ENCODE measurements around the gene CTNNBIP1.
A peak's percentile ranks its signal among the peaks of the same experiment; 100 is the strongest.

CTNNBIP1 gene

DNA sequence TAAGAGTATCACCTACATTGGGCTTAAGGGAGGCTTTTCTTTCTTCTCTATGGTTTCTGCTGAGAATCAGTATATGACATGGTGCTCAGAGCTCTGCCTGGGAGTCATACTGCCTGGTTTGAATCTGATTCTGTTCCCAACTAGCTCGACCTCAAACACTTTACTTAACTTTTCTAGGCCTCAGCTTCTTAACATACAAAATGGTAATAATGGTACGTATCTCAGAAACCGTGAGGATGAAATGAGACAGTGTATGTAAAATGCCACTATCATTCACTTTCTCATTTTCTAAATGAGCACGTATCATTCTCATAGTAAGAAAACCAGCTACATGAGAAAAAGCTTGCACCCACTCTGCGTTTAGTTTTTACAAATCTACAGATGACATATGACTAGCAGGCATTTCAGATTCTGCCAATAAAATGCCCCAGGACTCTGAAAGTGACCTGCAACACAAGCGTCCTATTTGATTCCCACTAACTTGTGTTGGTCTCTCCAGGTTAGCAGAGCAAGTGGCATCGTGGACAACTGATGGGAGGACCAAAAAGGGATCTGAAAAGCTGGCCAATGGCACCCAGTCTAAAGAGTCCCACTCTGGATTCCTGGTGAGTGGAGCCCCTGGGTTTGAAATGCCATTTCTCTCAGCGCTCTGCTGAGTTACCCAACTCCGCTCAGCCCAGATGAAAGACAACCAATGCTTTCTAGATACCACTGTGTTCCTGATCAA, 6.1 kb downstream of the CTNNBIP1 start:
- peak; percentile 22 for DNase-seq

DNA sequence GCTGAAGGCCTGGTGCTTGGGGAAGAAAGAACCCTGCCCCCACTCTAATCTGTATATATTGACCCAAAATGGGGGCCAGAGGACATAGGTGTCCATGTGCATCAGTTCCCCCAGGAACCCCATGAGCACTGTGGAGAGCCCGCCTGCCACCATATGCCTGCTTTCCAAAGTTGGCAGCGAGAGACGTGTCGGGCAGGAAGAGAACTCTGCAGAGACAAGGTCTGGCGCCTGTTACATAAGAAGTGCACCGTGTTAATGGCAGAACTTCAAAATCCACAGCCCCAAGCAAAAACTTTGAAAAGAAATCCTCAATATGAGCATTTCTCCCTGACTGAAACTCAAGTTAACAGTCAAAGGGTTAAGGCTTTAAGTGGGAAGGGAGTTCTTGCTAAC, 8.0 kb downstream of the CTNNBIP1 start:
- no peak for DNase-seq

DNA sequence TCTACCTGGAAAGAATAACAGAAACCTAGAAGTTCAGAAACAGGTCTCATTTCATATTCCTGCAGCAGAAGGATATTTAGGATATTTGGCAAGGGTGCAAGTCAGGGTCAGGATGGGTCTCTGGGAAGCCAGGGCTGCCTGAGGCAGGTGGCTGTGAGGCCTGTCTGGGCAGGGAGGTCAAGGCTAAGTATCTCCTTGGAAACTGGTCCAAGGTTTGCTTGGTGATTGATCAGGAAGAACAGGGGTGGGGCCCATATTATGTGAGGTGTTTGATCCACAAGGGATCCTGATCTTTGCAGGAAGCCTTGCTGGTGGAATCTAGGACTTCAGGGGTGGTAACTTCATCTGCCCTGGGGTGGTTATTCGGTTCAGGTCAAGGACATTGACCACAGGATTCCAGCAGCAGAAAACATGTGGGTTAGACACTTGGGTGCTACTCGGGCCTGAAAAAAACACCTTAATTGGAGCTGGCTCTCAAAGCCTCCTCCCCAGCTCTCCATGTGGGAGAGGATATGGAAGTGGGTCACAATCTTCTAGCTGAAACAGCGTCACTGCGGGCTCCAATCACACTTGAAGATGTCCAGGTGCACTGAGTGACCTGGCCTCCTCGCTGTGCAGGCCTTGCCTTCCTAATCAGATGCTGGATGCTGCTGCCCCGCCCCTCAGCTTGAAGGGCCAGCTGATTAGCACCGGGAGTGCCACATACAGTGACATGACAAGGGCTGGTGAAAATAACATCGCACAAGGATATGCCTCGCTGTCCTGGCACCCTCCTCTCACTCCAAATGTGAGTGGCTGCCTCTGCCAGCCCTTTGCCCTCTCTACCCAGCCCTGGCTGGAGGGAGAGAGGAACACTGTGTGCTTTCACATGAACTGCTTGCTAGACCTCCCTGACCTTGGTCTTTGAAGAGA, 8.7 kb downstream of the CTNNBIP1 start:
- DNase-seq, result no peak

DNA sequence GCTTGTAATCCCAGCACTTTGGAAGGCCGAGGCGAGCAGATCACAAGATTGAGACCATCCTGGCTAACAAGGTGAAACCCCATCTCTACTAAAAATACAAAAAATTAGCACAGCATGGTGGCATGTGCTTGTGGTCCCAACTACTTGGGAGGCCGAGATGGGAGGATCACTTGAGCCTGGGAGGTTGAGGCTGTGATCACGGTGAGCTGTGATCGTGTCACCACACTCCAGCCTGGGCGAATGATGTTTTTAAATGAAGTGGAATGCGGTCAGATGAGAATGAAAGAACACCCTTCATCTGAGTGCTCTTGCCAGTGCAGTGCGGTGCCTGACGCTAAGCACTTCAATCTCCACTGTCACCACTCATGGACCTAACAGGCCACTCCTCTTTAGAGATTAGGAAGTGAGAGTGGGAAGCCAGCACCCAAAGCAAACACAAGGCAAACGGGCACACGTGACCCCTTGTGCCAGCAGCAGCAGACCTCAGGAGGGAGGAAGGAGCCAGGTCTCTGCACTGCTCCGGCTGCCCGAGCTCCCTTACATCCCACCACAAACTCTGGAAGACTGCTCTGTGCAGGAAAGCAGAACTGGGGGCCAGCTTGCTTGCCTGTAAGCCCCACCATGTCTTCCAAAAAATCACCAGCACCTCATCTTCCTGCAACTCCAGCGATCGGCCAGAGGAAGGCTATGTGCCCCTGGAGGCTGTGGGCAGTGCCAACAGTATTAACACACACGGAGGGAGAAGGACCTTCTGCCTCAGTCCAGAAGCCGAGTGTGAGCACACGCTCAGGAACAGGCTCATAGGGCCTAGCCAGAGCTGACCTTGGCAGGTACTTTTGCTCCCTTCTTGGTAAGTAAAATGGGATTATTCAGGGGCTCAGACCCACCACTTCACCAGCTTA, 9.7 kb downstream of the CTNNBIP1 start:
- DNase-seq, result no peak

DNA sequence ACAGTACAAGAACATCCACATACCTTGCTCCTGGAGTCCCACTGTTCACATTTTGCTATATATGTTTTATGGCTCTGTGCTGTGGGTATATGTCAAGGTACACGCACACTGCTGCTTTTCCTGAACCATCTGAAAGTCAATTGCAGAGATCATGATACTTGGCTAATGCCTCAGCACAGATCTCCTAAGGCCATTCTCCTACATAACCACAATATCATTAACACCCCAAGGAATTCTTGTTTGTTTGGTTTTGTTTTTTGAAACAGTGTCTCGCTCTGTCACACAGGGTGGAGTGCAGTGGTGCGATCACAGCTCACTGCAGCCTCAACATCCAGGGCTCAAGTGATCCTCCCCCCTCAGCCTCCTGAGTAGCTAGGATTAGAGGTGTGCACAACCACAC, 16.0 kb downstream of the CTNNBIP1 start:
- no peak for DNase-seq

DNA sequence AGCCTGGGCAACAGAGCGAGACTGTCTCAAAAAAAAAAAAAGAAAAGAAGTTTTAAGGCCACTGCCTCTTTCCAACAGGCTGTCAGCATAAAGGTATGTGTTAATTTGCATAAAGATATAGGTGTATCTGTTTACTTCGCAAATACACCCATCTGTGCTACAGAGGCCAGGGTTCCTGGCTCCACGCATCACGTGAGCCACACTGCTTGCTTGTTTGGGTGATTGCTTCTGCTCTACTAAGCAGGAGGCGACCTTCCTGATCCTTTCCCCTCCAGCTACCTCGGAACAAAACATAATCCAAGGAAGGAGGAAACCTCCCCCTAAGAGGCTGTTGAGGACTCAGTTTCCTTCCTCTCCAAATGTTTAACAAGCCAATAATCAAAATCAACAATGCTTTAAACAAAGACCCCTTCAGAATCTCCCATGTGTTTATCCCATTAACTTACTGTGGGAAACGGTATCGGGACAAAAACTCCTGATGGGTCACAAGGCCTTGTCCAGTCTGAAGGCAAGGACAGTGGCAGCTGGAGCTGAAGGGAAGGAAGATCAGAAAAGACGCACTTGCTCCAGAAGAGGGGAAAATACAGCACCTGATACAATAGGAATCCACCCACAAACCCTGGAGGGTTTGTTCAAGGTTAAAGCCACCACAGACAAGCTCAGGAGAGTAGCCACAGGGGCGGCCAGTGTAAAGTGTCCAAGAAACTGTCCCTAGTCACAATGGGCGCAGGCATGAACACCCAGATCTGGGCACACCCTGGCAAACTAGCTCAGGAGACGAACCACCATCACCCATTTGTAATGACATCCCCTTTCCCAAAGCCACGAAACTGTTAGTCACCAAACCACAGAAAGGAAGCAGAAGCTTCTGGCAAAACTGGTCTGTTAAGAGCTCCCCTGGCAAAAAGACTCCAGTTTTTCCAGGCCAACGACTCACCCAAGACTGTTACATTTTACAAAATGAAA, 17.2 kb downstream of the CTNNBIP1 start:
- no peak for DNase-seq

DNA sequence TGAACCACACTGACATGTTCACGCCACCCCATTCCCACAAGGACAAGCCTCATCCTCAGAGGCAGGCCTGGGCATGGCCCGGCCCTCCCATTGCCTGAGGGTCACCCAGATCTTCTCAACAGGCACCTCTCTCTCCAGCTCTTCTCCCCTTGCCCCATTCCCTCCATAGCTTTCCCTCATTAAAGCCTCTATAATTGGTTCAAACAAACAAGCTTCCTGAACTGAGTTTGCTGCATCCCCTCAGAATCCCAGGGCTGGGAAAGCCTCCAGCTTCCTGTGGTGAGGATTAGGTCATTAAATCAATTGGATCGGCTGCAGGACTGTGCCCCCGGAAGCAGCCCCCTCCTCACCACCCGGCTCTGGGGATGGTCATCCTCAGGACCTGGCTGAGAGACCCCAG, 18.9 kb downstream of the CTNNBIP1 start:
- DNase-seq, result no peak

DNA sequence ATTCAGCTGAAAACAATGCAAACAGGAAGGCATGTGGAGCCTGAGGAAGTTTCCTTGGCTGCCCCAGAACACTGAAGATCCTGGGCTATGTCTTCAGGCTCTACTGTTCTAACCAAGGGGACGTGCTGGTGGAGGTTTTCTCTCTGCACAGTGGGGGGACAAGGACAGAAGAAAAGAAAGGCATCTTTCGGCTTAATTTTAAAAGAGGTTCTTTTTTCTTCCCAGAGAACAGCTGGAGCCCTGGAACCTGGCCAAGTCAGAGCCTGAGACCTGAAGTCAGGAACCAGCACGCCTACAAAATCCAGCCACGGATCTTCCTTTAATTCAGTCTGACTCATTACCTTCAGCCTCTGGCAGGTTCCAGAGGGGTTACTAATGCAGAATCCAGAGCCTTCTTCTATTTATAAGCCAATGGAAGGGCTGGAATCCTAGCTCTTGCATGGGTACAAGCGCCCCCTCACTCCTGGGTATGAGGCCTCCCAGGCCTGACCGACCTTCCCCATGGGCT, 19.8 kb downstream of the CTNNBIP1 start:
- DNase-seq, result no peak

DNA sequence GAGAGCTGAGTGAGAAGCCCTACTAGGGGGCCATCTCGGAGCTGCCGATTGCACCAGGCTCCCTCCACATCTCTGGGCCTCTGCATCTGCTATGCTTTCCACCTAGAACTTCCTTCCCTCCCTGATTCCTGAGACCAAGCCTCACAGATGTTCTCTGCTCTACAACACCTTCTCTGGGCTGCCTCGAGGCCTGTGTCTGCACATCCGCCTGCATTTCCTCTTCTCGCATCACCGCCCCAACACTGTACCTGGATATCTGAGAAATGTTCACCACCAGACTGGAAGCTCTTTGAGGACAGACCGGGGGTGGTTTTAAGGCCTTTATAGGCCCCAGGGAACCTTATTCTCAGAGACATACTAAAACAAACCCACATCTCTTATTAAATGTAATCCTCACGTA, 20.7 kb downstream of the CTNNBIP1 start:
- no peak for DNase-seq

DNA sequence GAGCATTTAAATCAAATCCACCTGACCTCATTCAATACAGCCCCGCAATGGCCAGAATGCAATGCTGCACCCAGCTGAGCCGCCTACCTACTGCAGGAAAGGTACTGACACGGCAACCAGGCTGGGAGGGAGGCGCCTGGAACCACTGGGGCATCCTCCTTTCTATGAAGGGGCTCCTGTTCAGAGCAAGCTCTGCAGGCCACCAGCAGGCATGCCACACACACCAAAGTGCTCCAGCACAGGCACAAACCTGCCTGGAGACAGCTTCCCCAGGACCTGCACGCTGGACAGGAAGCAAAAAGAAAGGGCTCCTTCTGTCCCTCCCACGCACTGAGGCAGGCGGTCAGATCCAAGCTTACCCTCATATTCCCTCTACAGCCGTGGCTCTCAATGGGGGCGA, 21.2 kb downstream of the CTNNBIP1 start:
- no peak for DNase-seq

DNA sequence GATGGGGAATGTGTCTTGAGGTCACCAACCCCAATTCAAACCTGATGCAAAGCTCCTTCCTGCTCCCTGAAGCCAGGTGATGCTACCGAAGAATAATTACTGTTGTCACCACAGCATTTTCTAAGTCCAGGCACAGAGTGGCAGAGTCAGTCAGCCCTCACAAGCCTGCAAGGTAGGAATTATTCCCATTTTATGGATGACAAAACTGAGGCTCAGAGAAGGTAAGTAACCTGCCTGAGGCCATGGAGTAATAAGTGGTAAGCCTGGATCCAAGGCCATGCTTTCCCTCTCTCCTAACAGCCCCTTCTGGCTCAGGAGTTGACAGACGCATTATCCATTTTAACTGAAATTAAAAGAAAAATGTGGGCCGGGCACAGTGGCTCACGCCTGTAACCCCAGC, 23.0 kb downstream of the CTNNBIP1 start:
- DNase-seq, result no peak

DNA sequence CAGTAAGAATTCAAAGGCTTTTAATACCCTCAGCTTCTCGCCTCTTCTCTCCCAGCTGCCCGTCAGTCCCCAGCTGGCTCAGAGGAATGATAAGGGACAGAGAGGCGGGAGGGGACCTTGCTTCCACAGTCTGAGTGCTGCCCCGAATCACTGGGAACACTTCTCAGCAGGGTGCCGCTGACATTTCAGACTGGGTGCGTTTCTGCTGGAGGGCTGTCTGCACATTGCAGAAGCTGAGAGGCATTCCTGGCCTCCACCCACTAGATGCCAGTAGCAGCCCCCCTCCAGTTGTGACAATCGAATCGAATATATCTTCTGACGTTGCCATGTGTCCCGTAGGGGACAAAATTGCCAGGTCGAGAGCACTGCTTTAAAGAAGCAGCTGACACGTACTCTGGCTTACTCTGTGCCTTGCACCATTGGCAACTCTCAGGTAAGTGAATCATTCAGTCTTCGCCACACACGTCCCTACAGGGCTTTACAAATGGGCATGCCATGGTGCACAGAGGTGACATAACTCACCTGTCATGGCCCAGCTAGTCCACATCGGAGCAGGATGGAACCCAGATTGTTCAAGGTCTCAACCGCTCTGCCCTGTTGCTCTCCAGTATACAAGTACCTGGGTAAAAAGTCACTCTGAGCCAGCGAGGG, 23.9 kb downstream of the CTNNBIP1 start:
- DNase-seq, result no peak

DNA sequence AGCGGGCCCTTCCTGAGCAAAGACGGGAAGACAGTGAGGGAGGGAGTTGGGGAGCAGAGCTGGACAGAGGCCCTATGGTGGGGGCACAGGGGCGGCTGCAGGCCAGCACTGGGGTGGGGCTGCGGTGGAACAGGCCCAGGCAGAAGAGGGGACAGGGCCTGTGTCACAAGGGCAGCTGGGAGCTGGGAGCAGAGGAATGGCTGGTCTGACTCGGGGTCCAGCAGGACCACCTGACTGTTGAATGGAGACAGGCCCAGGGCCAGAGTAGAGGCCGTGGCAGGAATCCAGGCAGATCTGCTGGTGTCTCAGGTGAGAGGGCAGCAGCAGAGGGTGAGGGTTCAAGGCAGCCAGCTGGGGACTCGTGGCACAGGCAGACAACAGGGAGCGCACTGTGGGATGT, 25.3 kb downstream of the CTNNBIP1 start:
- DNase-seq, result no peak

DNA sequence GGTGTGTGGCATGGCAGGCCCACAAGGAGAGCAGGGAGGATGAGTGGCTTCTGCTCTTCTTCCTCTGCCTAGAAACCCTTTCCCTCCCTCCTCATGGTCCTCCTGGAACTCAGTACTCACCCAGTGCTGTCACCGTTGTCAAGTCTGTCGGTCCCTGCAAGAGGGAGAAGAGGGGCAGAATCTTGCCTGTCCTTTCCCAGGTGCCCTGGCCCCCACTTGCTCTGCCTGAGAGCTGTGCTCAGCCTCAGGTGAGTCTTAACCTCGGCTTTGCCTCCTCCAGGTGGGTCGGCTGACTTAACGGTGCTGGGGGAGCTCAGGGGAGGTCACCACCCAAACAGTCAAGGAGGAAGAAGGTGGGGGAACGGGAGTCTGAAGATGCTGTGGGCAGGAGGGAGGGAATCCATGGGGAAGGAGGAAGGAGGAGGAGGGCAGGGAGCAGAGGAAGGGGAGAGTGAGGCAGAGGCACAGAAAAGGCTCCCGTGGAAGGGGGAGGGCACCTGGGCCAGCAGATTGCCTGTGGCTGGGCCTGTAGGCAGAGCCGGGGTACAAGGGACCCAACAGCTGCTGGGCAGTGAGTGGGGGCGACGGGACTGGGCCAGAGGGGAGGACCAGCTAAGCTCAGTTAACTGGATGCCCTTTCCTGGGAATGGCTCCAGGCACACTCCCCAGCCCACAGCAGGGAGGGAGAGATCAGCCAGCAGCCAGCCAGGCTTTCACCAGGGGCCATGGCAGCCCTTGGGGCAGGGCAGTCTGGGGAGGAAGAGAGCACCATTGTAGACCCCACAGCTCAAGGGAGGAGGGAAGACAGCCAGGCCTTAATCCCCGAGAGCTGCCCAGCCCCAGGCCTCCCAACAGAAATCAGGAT, 26.3 kb downstream of the CTNNBIP1 start:
- DNase-seq, result no peak

DNA sequence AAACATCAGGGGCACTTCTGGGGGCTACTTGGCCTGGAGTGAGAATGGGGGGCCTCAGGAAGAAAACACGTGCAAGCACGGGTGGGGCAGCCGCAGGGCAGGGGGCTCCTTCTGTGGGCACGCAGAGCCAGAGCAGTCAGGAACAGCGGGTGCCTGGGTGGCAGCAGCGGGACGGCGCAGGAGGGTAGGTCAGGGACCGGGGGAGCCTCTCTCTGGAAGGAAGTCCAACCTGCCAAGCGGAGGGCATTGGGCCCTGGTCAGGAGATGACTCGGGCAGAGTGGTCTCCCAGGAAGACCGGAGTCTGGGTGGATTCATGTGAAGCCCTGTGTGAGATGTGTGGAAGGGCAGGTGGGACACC, 27.1 kb downstream of the CTNNBIP1 start:
- DNase-seq, result no peak

DNA sequence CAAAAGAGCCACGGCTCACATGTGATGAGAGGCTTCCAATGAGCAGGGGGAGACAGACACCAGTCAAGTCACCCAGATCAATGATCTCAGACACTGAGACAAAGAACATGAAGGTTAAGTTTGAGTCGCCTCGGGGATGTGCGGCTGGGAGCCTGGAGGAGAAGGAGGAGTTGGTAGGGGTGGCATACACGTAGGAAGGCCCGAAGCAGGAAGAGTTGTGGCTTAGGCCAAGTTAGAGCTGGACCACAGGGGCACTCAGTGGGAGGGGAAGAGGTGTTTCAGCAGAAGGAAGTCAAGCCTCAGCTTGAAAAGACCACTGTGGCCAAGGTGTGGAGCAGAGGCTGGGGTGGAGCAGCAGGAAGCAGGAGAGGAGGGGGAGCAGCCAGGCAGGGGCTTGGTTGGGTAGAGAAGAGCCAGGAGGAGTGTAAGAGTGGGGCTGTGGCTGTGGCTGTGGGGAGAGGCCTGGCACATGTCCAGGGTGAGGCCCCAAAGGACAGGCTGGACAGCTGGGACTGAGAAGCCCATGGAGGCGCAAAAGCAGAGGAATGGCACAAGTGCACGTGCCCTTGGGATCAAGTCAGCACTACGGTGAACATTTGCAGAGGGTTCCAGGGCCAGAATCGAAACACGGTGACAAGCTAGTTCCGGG, 27.6 kb downstream of the CTNNBIP1 start:
- no peak for DNase-seq

DNA sequence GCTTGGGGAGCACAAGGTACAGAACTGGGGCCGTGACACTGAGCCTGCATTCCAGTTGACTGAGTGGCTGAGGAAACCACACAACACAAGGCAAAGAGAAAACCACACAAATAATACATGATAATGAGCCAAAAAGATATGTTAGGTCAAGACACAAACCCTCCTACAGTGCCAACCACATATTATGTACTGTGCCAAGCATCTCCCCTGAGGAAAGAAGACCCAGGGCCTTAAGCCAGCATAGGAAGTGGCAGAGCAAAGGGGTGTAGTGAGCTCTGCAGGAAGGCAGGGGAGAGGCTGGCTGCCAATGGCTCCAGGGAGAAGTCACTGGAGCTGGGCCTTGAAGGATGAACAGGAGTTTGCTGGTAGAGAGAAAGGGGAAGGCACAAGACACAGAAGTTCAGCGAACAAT, 28.2 kb downstream of the CTNNBIP1 start:
- no peak for DNase-seq

DNA sequence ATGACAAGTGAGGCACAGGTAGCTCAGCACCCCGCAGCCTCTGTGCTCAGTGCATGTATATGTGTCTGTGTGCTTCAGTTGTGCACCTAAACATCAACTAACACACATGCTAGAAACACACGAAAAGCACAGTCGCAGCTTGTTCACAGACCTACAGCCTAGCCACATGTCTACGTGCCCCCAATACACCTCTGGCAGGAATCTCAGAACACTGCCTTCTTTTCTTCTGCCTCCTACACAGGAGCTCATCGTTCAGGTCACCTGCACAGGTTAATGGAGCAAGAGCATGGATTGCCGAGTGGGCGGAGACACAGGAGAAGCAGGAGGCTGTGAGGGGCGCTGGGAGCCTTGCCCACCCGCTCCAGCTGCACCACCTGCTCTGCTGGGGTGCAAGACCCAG, 31.7 kb downstream of the CTNNBIP1 start:
- DNase-seq, result no peak

DNA sequence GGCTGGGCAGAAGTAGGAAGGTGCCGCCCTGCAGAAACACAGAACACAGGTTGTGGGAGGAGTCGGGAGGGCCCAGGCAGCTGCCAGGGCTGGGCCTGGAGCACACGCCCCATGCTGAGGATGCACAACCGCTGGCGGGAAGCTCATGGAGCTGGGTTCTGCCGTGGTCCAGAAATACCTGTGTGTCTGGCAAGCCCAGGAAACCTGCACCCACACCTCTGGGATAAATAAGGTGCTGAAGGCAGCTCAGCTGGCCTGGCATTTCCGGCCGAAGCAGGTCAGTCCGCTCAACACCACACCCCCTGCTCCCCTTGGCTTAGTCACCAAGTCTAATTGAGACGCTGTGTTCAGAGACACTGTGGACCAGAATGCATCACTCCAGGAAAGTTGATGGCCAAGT, 32.1 kb downstream of the CTNNBIP1 start:
- DNase-seq, result no peak

DNA sequence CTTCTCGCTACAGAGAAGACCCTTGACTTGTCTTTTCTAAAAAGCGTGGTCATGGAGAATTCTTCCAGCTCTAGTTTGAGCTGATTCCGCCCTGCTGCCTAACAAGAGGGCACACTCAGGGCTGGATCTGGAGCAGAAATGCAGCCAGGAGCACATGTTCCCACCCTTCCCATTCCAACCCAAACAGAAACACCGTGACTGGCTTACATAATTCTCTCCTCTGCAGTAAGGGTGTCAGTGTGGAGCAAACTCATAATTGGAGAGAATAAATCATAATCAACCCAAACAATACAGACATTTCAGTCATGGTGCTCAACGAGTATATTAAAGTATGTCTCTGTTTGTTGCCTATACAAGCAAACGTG, 34.5 kb downstream of the CTNNBIP1 start:
- no peak for DNase-seq
